Lower lobe of right lung (tissue), 2 donors: Measurements from ENCODE around the gene RPL28. TPM values are rescaled to one million over a fixed set of nuclear protein-coding genes. Genes with fewer than 3 reads are reported as not detected.
A peak's percentile ranks its signal among the peaks of the same experiment; 100 is the strongest.

Source experiments
- ATAC-seq, 2 donors: fragments of 200-7000 bp; cut with Tn5 transposase; one replicate each; pipeline ENCODE4 v1.9.1; 2020 to 2022; ENCODE audit warnings: mild to moderate bottlenecking in 2 of 2, moderate library complexity in 2 of 2
- DNase-seq: peaks from one replicate; pipeline ENCODE4 v3.0.0-alpha.2; 2020
- H3K27ac ChIP-seq: fragments of 200-600 bp; one replicate; pipeline ENCODE4 v1.8.0; 2022
- H3K27me3 ChIP-seq: fragments of 200-600 bp; one replicate; pipeline ENCODE4 v1.8.0; 2022; ENCODE audit warnings: low read depth
- H3K36me3 ChIP-seq: fragments of 200-600 bp; one replicate; pipeline ENCODE4 v1.8.0; 2022; ENCODE audit warnings: mild to moderate bottlenecking
- H3K4me1 ChIP-seq: fragments of 200-600 bp; one replicate; pipeline ENCODE4 v1.8.0; 2022
- H3K4me3 ChIP-seq: fragments of 200-600 bp; one replicate; pipeline ENCODE4 v1.8.0; 2022; ENCODE audit warnings: mild to moderate bottlenecking
- H3K9me3 ChIP-seq: fragments of 200-600 bp; one replicate; pipeline ENCODE4 v1.8.0; 2022
- CTCF ChIP-seq: fragments of 200-600 bp; IDR thresholded peaks from one replicate; pipeline ENCODE4 v1.8.0; 2022; ENCODE audit warnings: antibody characterized with exemption, mild to moderate bottlenecking
- intact Hi-C: fragments of 100-400 bp; cut with DNase I; formaldehyde crosslinking; loops from one replicate; pipeline ENCODE4 v1.11.0; 2022
- total RNA-seq: library from RNA; stranded (reverse); fragmentation: NEBNext Ultra II Directional; extraction: Animal tissue kit (Norgen Biotek cat#: 25700); gene quantifications from one replicate; pipeline ENCODE4 v1.2.1, GENCODE V29; 2021
- donor health status: DM: no; HTN: yes; CAD: no; lungs with severe emphysema.

The RPL28 gene
- total RNA-seq, 1 donor from 2014 or later = 1,501 TPM

DNA sequence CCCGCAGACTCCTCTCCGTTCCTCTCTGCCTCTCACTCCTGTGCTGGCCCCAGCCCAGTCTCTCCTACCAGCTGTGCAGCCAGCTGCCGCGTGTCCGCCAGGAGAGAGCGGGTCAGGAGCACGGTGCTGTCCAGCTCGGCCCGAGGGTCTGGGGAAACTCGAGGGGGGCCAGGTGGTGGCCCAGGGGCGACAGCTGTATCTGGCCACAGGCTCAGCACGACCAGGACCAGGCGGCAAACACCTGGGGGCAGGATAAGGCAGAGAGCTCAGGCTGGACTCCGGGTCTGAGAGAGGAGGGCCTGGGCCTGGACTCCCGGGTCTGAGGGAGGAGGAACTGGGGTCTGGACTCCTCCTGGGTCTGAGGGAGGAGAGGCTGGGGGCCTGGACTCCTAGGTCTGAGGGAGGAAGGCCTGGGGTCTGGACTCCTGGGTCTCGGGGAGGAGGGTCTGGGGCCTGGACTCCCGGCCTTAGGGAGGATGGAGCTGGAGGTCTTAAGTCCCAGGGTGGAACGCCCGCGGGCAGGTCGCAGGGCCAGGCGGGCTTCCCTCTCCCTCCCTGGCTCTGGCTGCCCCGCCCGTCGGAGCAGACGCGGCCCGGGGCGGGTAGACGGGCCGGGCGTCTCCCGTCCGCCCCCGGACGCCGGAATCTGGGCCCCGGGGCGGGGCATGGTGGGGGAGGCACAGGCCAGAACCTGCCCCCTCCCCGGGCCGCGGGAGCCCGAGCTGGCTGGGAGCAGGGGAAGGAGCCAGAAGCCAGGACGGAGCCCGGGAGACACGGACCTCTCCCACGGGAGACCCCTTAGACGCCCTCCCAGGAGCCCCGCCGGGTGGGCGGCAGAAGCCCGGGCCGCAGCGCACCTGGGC is 16.8 kb upstream of the RPL28 start:
- H3K4me3 ChIP-seq = peak overlapping the region; percentile 39
- ATAC-seq (peak; percentile 64 to 74), DNase-seq (no peak)
- H3K27me3 ChIP-seq = peaks cover 54% of the 10 kb centered on the region
- no peaks in the 10 kb centered on the region for H3K9me3 ChIP-seq
- intact Hi-C loops = no loop called here
- no peaks in the 10 kb centered on the region for H3K36me3 ChIP-seq
- TF ChIP-seq CTCF = no peak
- H3K27ac ChIP-seq = no peak overlapping the region
- peaks cover under 1% of the 10 kb centered on the region for H3K4me1 ChIP-seq

- intact Hi-C loops = no loop called here
- H3K9me3 ChIP-seq = no peaks in the 10 kb centered on the region
- DNase-seq (peak; percentile 50), ATAC-seq (peak in 1 of 2 donors; percentile 26)
- H3K27me3 ChIP-seq = peaks cover 54% of the 10 kb centered on the region
- peak overlapping the region; percentile 35 for H3K4me3 ChIP-seq
- no peak overlapping the region for H3K27ac ChIP-seq
- TF ChIP-seq CTCF = no peak
- peaks cover 7% of the 10 kb centered on the region for H3K4me1 ChIP-seq
- H3K36me3 ChIP-seq = no peaks in the 10 kb centered on the region
Measured at GRCh38 chr19:55369653-55370304, 16.0 kb upstream of the RPL28 start.

DNA sequence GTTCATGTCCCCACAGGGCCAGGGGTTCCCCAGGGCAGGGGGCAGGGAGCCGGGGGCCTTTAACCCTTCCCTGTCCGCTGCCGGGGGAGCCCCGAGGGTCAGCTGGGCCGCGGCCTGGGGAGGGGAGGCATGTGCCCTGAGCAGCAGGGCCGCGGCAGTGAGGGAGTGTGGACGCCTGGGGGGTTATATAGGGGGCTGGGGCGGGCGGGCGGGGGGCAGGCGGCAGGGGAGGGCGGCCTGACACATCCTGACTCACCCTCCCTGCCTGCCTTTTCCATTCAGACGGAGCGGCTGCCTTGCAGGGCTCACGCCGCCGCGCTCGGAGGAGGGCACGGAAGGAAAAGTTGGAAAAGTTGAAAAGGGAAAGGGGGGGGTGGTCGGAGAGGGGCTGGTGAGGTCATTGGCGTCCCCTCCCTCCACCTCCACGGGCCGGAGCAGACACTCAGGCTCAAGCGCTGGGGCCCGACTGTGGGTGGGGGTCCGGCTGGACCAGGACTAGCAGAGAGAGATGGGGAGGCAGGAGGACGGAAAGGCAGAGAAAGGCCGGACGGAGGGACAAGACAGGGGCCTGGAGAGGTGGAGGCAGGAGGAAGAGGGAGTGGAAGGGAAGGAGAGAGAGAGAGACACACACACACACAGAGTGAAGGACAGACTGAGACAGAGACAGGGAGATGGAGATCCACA is 15.3 kb upstream of the RPL28 start, which contains the start of gene IL11:
TSS of gene IL11 (minus strand) at position 159 of the 684 bp plus-strand sequence. CDS start at position 6, 153 bp downstream.
- ATAC-seq (peak in 1 of 2 donors; percentile 2), DNase-seq (no peak)
- no peaks in the 10 kb centered on the region for H3K36me3 ChIP-seq
- no peak within 1 kb of the TSS for H3K27ac ChIP-seq
- H3K4me1 ChIP-seq = peaks cover 7% of the 10 kb centered on the region
- H3K9me3 ChIP-seq = no peaks in the 10 kb centered on the region
- TF ChIP-seq CTCF = no peak
- peaks cover 55% of the 10 kb centered on the region for H3K27me3 ChIP-seq
- H3K4me3 ChIP-seq = peak within 1 kb of the TSS; percentile 39
- intact Hi-C loops = no loop called here

GRCh38 chr19:55372316-55373081 is 13.2 kb upstream of the RPL28 start:
- intact Hi-C loops = no loop called here
- no peaks in the 10 kb centered on the region for H3K36me3 ChIP-seq
- no peak overlapping the region for H3K27ac ChIP-seq
- ATAC-seq (no peak), DNase-seq (no peak)
- H3K4me3 ChIP-seq = no peak overlapping the region
- peaks cover 7% of the 10 kb centered on the region for H3K4me1 ChIP-seq
- no peaks in the 10 kb centered on the region for H3K9me3 ChIP-seq
- TF ChIP-seq CTCF = no peak
- peaks cover 64% of the 10 kb centered on the region for H3K27me3 ChIP-seq
